Neural progenitor cell (in vitro differentiated cells): ENCODE data around the gene TRAPPC2.

Source experiments
- CTCF ChIP-seq: fragments of 200-600 bp; sonication (generic); IDR thresholded peaks from 2 replicates; pipeline ENCODE4 v1.5.1; 2017; ENCODE audit warnings: antibody characterized with exemption, mild to moderate bottlenecking
- EZH2 ChIP-seq: fragments of 200-600 bp; sonication (generic); IDR thresholded peaks from 2 replicates; pipeline ENCODE4 v1.6.1; 2017; ENCODE audit warnings: antibody characterized with exemption, mild to moderate bottlenecking, moderate library complexity
- EZH2phosphoT487 ChIP-seq: fragments of 200-600 bp; sonication (generic); IDR thresholded peaks from 2 replicates; pipeline ENCODE4 v1.6.1; 2017; ENCODE audit warnings: antibody characterized with exemption

GRCh38 chrX:13673016-13673415, 61.4 kb downstream of the TRAPPC2 start:
- no peak for TF ChIP-seq CTCF
- TF ChIP-seq EZH2, result no peak
- no peak for TF ChIP-seq EZH2phosphoT487
